NCI-H69 (cell line): ENCODE results near the gene CTNNBL1.

Source experiments
- DNase-seq: peaks from one replicate; lab custom pipeline; 2025; lab: John Stamatoyannopoulos, UW

CTNNBL1 gene

DNA sequence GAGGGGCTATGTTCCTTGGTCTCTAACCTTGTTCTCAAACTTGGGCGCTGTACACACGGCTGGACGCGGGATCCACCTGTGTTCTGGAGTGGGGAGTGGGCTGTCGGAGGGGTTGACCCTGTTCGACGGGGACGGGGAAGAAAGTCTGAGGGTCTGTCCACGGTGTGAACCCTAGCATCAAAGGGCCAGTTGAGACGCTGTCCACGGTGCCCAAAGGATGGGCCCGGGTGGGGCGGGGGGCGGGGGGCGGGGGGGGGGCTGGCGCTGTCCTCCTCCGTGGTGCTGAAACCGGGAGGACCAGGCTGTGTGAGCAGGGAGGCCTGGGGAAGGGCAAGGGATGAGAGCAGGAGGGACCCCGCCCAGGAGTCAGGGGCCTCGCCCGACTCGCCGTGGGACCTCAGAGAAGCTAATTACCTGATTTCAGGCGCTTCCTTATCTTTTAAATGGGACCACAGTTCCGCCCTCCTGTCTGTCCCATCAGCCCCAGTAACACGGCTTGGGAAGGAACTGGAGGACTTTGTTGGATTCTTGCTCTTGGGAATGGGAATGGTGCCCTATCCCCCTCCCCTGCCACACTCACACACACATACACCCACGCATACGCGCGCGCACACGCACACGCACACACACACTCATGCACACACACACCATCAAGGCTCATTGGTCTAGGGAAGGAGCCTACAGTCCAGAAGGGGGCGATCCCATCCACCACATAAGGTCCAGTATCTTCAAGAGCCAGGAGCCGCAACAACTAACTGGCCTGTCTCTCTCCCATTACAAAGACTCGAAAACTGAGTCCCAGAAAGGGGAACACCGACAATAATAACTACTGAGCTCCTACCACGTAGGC is 208.0 kb downstream of the CTNNBL1 start:
- DNase-seq: peak; percentile 71

DNA sequence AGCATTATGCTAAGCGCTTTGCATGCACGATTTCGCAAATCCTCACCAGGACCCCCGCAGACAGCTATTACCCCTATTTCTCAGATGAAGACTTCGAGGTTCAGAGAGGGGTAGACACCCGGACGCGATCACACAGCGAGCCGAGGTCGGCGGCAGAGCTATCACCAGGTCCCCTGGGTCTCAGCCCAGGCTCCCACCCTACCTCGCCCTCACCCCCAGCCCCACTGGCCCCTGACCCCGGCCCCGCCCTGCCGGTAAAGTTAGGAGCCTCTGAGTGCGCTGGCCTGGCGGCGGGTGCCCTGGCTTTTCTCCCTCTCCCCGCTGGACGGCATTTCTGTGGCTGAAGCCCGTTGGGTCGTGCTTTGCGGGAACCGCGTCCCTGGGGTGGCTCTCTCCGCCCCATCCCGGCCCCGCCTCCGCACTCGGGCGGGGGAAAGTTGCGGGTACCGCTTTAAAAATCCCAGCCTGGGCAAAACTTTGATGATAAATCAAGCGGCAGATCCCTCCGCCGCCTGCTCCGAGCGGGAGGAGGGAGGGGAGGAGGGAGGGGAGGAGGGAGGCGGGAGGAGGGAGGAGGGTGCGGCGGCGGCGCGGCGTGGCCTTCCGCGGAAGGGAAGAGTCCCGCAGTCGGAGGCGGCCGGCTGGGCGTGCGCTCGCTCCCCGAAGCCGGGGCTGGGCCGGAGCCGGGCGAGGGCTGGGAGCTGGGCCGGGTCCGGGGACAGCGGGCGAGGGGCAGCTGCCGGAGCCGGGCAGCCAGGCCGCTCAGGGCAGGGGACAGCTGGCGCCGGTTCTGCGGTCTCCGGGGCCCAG is 208.9 kb downstream of the CTNNBL1 start, which contains the start of gene VSTM2L:
Gene VSTM2L, plus strand, starts transcription at position 624 of the 810 bp plus-strand sequence. CDS start 224 bp downstream, outside the sequence.
- peak; percentile 76 for DNase-seq

DNA sequence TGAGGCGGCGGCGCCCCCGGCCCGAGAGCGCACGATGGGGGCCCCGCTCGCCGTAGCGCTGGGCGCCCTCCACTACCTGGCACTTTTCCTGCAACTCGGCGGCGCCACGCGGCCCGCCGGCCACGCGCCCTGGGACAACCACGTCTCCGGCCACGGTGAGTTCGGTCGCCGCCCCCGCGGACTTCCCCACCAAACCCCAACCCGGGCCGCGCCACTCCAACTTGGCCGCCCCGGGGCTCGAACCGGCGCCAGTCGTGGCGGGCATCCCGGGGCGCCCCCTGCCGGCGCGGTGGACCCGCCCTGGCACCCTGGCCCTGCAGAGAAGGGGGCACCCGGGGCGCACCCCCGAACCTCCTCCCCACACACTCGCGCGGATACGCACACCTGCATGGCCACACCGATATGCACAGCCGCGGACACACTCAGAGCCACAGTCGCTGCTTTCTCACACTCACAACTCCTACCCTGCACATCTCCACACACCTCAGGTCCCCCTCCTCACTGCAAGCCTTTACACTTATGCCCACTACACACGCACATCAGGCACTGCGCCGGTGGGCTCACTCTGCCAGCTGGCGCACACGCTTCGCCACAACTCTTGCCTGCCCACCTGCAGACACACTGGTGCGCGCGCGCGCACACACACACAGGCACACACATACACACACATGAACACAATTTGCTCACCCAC is 209.6 kb downstream of the CTNNBL1 start:
- DNase-seq: peak; percentile 30

DNA sequence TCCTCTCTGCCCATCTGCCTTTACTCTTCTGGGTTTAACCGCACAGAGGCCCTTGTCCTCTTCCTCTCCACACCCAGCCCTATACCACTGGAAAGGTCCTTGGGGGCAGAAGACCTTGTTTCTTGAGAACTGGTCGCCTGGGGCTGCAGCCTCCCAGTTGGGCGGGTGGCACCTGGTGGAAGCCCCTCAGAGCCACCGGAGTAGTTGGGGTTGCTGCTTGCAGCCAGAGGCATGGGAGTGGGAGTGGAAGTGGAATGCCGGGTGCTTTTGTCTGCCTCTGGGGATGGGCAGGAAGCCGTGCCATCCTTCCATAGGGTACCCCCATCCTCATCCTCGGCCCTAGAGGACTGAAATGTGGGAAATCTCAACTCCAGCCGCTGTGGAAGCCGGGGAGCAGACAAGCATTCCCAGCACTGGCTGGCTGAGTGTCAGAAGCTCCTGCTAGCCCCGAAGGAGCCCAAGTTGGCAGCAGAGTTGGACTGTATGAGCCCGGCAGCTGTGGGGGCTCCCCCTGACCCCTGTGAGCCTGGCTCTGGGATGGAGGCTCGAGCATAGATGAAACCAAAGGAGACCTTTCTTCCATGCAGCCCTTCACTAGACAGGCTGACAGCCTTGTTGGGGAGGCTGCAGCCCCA is 210.3 kb downstream of the CTNNBL1 start:
- DNase-seq: no peak

DNA sequence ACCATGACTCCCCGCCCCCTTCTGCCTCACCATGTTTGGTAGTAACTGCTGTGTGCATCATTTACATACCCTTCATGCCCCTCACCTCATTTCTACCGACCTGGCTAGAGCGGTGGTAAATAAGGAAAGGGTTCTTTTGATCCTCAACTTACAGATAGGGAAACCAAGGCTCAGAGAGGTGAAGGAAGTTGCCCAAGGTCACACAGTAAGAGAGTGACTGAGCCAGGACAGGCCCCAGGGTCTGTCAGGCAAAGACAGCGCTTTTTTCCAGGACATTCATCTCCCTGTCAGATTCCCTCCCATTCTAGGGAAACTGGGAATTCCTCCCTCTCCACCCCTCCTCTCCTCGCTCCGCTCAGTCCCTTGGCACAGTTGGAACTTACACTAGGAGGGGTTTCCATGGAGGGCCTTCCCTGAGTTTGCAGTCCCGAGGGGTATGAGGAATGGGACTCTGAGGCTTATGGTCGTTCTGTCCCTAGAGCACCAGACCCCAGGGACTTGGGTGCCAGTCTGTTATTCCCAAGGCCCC is 211.1 kb downstream of the CTNNBL1 start:
- DNase-seq: no peak

DNA sequence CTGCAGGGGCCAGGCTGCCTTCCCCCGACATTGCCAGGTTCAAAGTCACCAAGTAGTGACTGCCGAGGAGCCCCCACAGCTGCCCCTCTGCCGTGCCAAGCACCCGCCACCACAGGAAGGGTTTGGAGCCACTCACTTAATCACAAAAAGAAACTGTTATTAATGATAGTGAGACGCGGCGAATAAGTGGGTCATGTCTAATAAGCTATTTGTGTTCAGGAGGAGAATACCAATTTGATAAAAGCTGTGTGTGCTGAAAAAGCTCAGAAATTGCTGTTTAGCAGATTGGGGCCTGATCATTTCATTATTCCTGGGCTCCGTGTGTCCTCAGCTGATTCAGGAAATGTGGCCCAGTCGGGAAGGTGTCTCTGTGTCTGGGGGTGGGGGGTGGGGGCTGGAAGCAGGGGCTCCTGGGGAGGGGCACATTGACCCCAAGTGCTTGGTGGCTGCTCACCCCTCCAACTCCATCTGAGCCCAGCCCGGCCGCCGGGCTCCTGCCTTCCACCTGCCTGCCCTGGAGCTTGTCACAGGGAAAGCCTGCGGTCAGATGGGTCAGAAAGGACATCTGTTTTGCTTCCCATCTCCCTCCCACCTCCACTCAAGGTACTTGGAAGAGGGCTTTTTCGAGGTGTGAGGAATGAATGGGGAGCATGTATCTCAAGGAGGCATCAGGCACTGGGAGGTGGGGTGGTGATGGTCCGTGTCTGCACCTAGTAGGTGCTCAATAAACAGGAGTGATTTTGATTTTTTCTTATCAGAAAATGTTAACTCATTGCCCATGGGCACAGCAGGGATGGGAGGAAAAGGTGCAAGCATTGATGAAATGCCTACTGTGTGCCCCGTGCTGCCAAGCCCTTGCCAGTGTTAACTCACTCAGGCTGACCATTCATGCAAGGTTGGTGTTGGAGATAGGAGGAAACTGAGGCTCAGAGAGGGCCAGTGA is 212.1 kb downstream of the CTNNBL1 start:
- no peak for DNase-seq

DNA sequence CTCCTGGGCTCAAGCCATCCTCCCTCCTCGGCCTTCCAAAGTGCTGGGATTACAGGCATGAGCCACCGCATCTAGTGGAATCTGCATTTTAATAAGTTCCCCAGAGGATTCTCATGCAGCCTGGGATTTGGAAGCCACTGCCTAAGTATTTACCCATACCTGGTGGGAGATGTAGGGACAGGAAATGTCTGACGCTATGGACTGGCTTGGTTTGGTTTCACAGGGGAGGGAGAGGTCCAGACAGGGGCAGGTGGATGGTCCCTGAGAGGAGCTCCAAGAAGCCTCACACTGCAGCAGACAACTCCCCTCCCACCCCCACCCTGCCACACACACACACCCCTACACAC is 213.5 kb downstream of the CTNNBL1 start:
- DNase-seq: no peak

DNA sequence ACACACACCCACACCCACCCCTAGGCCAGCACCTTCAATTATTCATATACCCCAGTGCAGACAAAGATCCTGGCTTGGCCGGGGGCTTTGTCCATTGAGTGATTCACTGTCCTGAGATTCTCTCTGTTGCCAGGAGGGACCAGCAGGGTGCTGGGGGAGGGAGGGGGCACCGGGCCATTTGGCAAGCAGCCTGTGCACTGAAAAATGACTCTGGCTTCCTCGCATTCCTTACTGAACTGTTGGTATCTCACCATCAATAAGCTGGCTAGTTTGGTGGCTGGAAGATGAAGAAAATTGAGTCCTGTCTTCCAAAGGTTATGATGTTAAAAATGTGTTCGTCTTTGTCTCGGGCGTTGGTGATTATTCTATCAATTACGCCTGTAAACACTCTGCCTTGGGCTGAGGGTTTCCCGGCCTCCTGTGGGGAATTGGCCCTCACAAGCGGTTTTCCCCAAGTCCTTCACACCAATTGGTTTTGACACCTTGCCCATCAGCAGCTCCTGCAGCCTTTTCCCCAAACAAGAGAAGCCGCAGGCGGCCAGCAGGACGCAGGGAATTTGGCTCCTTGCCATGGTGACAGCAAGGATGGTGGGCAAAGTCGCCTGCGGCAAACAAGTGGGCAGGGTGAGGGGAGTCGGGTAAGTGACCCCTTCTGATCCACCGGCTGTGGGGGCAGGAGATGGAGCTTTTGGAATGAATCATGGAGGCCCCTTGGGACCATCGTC is 214.0 kb downstream of the CTNNBL1 start:
- DNase-seq: peak; percentile 90

DNA sequence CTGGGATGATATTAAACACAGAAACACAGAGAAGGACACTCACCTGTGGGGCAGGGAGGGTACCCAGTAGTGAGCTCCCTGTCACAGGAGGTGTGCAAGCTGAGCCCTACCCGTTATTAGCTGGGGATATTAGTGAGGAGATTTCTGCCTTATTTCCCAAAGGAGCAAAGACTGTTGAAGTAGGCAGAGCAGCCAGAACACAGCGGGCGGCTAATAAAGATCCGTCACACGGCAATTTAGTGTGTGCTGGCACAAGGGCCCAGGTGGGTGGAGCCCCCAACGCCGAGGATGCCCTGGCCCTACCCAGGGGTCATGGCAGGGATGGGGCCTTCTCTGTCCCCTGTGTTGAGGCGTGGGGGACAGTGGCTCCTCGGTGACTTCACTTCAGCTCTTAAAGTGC is 217.4 kb downstream of the CTNNBL1 start:
- DNase-seq: peak; percentile 74

DNA sequence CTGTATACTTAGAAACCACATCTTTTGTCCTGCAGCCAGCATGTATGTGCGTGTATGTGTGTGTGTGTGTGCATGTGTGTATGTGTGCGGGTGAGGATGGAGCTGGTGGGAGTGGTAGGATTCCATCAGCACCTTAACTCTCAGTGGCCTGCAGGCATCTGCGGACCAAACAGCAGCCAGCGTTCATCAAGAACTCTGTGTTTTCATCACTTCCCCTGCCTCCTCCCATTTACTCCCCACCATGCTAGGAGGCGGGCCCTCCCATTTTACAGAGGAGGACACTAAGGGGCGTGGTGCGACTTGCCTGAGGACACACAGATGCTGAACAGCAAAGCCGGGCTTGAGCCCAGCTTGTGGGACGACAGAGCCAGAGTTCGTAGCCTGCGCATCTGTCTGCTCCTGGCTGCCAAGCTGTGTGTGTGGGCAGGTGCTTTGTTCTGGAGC is 218.0 kb downstream of the CTNNBL1 start:
- peak; percentile 96 for DNase-seq

DNA sequence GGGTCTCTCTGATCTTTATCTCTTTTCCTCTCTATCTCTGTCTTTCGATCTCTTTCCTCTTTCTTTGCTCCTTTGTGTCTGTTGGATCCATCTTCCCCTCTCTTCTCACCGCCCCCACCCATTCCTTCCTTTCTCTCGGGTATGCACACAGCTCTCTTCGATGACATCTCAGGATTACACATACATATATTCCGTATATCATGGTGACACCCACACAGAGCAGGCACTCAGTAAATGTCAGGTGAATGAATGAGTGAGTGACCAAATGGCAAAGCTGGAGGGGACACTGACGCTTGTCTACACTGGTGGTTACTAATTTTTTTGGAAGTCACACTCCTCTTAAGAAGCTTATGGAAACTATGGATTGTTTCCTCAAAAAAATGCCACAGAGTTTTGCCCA is 219.0 kb downstream of the CTNNBL1 start:
- no peak for DNase-seq

DNA sequence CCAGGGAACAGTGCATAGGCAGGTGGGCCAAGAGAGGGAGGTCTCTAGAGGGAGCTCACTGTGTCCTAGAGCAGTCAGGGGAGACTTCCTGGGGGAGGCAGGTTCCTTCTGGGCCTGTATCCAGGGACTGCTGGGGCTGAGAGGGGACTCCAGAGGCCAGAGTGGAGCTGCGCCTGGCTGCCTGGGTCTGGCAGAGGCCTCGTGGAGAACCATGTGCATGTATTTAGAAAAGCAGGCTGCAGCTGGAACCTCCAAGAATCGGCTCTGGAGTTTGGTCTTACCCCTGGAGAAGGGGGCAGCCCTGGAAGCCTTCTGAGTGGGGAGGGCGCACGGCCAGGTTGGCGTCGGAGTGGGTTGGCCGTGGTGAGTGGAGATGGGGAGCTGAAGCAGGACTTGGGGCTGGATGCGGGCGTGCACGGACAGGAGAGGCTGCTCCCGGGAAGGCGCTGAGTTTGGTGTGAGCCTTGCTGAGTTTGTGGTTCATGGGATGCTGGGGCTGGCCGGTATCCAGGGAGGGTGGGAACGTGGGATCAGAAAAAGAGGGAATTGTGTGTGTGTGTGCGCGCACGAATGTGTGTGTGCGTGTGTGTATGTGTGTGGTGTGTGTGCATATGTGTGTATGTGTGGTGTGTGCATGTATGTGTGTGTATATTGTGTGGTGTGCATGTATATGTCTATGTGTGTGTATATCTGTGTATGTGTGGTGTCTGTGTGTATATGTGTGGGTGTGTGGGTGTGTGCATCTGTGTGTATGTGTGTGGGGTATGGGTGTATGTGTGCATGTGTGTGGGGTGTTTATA is 219.9 kb downstream of the CTNNBL1 start:
- DNase-seq: no peak

DNA sequence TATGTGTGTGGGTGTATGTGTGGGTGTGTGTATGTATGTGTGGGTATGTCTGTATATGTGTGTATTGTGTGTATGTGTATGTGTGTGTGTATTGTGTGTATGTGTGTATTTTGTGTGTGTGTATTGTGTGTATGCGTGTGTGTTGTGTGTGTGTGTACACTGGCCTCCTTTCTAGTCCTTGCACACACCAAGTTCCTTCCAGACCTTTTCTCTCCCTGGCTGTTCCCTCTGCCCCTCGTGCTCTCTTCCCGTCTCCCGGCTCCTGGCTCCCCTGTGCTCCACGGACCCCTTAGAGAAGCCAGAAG is 220.5 kb downstream of the CTNNBL1 start:
- no peak for DNase-seq

DNA sequence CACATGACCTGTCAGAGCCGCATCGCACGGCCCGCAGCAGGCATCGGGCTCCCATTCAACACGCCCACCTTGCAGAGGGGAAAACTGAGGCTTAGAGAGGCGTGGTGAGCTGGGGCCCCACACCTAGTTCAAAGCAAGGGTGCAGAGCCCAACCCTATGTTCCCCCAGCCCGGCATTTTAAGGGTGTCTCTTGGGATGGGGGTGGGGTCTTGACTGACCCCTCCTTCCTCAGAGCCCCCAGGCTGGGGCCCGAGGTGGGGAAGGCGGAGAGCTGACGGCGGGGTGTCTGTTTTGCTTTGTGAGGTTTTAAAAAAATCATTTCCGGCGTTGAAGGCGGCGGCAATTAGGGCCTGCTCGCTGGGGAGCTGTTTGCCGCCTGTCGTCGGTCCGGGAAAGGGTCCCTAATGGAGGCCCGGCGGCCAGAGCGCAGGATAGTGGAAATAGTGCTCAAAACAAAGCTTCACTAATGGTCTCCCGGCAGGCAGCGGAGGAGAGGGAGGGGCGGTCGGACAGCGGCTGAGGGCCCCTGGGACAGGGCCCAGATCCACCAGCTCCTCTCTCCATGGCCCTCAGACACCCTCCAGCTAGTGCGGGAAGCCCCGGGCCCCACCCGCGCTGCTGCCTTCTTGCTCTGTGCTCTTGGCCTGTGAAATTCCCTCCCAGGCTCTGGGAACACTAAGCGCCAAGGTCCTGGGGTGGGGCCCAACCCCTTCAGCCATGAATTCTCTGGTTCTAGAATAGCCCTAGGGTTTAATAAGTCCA is 221.0 kb downstream of the CTNNBL1 start:
- DNase-seq: peak; percentile 87

DNA sequence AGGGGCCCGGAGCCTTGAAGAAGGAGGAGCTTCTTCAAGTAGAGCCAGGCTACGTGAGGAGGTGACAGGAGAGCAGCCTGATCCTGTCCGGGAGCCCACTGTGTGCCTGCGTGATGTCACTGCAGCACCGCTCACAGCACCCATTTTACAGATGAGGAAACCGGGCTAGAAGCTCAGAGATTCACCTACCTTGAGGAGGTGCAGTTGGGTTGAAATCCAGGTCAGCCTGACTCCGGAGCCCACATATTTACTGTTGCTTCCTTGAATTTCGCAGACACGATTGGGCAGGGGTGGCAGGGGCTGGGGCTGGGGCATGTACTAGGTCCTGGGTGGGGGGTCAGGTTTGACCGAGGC is 221.6 kb downstream of the CTNNBL1 start:
- no peak for DNase-seq

DNA sequence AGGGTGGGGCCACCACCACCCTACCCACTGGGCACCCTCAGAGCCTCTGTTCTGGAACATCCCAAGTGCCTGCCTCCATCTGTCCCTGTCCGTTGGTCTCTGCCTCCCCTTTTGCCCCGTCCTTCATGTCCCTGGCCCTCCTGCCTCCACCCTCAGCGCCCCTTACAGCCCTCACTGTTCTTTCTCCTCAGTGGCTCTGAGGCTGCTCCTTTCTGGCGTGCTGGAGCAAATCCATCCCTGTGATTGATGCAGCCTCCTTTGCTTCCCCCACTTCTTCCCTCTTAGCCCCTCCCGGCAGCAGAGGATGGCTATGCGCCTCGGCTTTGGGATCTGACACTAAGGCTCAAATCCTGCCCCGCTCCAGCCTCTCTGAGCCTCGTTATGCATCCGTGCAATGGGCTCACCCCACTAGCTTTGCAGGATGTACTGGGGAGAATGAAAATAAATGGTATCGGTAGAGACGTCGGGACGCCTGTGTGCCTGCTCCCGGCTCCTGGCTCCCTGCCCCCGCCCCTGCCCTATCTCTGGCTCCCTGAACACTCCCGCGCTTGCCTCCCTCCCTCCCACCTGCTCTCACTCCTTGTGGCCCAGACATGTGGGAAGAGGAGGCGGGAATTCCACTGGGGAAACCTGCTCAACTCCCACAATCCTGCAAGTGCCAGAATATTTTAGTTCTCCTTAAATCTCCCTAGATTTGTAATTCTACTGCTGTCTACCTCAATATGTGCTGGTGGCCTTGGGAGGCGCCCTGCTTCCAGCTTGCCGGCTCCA is 222.2 kb downstream of the CTNNBL1 start:
- DNase-seq: peak; percentile 43

DNA sequence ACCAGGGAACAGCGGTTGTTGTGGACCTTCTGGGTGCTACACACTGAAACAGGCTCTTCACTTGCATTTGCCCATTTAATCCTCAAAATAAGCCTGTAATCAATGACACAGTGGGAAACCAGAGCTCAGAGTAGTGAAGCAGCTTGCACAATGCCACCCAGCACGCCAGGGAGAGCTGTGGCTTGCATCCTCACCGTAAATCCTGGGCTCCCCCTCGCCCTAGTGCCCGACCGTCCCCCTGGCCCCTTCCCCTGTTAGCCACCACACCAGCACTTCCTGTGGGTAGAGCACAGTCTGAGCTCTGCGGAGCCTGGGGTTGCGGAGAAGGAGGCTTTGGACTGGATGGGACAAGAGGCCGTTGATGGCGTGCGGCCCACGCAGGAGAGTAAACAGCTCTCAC is 223.6 kb downstream of the CTNNBL1 start:
- DNase-seq: no peak

DNA sequence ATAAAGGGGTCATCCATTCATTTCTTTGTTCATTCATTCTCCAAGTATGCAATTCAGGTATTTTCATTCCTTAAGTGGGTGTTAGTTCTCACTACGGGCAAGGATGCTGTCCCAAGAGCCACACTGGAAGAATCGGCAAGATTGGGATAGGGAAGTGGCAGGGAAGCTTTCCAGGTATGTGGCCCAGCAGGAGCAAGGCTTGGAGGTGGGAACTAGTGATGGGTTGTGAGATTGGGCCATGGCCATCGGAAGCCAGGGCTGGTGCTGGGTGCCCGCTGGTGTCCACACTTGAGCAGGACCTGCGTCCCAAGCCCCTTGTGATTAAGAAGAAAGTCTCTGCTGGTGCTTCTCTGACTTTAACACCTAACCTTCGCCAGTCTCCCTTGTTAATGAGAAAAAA is 224.2 kb downstream of the CTNNBL1 start:
- no peak for DNase-seq
